Neural cell (in vitro differentiated cells): ENCODE results near the gene SULT4A1. TPM values are rescaled to one million over a fixed set of nuclear protein-coding genes. Genes with fewer than 3 reads are reported as not detected.

Experiments
- H2AFZ ChIP-seq: fragments of 200-600, 300-800 bp; sonication (generic), shearing (Covaris generic); 2 replicates; pipeline ENCODE4 v1.6.0; 2014; ENCODE audit warnings: low read depth, mild to moderate bottlenecking, antibody characterized with exemption, low read length, moderate library complexity
- H3F3A ChIP-seq: fragments of 200-600 bp; shearing (Covaris generic); 2 replicates; pipeline ENCODE4 v1.6.1; 2016; ENCODE audit warnings: mild to moderate bottlenecking, moderate library complexity, mixed read lengths, antibody characterized with exemption, low read length; ENCODE audit not compliant: insufficient read depth, poor library complexity, severe bottlenecking
- H3K27ac ChIP-seq: fragments of 200-600, 300-800 bp; sonication (generic), shearing (Covaris generic); 2 replicates; pipeline ENCODE4 v1.5.1; 2014; ENCODE audit warnings: mild to moderate bottlenecking, low read length, moderate library complexity
- H3K27me3 ChIP-seq: fragments of 300-800, 200-600 bp; sonication (generic), shearing (Covaris generic); 2 replicates; pipeline ENCODE4 v1.6.0; 2014; ENCODE audit warnings: mild to moderate bottlenecking, low read depth, low read length, moderate library complexity; ENCODE audit not compliant: insufficient read depth
- H3K36me3 ChIP-seq: fragments of 300-800, 200-600 bp; sonication (generic), shearing (Covaris generic); 2 replicates; pipeline ENCODE4 v1.5.1; 2014; ENCODE audit warnings: mild to moderate bottlenecking, antibody characterized with exemption, low read length, moderate library complexity; ENCODE audit not compliant: insufficient read depth
- H3K4me2 ChIP-seq: fragments of 300-800, 200-600 bp; sonication (generic), shearing (Covaris generic); 2 replicates; pipeline ENCODE4 v1.6.0; 2014; ENCODE audit warnings: mild to moderate bottlenecking, low read length
- H3K4me3 ChIP-seq: fragments of 300-800, 200-600 bp; sonication (generic), shearing (Covaris generic); 2 replicates; pipeline ENCODE4 v1.5.1; 2014; ENCODE audit warnings: mild to moderate bottlenecking, low read length, moderate library complexity
- H3K79me2 ChIP-seq: fragments of 200-600 bp; shearing (Covaris generic); replicated peaks from 2 replicates; pipeline ENCODE4 v1.6.0; 2014; ENCODE audit warnings: mild to moderate bottlenecking, low read length, moderate library complexity; ENCODE audit not compliant: insufficient read depth
- H3K9ac ChIP-seq: fragments of 300-800, 200-600 bp; sonication (generic), shearing (Covaris generic); 2 replicates; pipeline ENCODE4 v1.6.1; 2016; ENCODE audit warnings: mild to moderate bottlenecking, low read length, mixed read lengths
- H3K9me2 ChIP-seq: fragments of 200-600 bp; shearing (Covaris generic); 2 replicates; pipeline ENCODE4 v1.6.1; 2016; ENCODE audit warnings: mild to moderate bottlenecking, low read length, mixed read lengths; ENCODE audit not compliant: insufficient read depth
- H3K9me3 ChIP-seq: fragments of 200-600, 300-800 bp; sonication (generic), shearing (Covaris generic); 2 replicates; pipeline ENCODE4 v1.6.1; 2016; ENCODE audit warnings: mild to moderate bottlenecking, mixed run types, low read length, moderate library complexity, mixed read lengths
- H4K20me1 ChIP-seq: fragments of 200-600 bp; shearing (Covaris generic); 2 replicates; pipeline ENCODE4 v1.6.1; 2016; ENCODE audit warnings: mild to moderate bottlenecking, mixed run types; ENCODE audit not compliant: insufficient read depth
- EP300 ChIP-seq: fragments of 450-650 bp; conservative IDR thresholded peaks from 2 replicates; pipeline ENCODE4 v1.6.1; 2014; ENCODE audit warnings: antibody characterized with exemption, mild to moderate bottlenecking, moderate library complexity; ENCODE audit not compliant: poor library complexity, severe bottlenecking
- EZH2 ChIP-seq: fragments of 200-600, 300-800 bp; shearing (Covaris generic), sonication (generic); IDR thresholded peaks from 2 replicates; pipeline ENCODE4 v1.6.1; 2014; ENCODE audit warnings: antibody characterized with exemption, low read length, borderline replicate concordance, mild to moderate bottlenecking; ENCODE audit not compliant: insufficient read depth, poor library complexity, severe bottlenecking
- MXI1 ChIP-seq: fragments of 450-650 bp; conservative IDR thresholded peaks from 2 replicates; pipeline ENCODE4 v1.6.1; 2014; ENCODE audit warnings: antibody characterized with exemption, mild to moderate bottlenecking; ENCODE audit not compliant: poor library complexity, severe bottlenecking
- POLR2AphosphoS5 ChIP-seq: IDR thresholded peaks from 2 replicates; pipeline ENCODE4 v1.6.1; 2012
- RAD21 ChIP-seq: fragments of 450-650 bp; conservative IDR thresholded peaks from 2 replicates; pipeline ENCODE4 v1.6.1; 2014; ENCODE audit warnings: antibody characterized with exemption, mild to moderate bottlenecking, moderate library complexity
- SMC3 ChIP-seq: fragments of 450-650 bp; conservative IDR thresholded peaks from 2 replicates; pipeline ENCODE4 v1.6.1; 2014; ENCODE audit warnings: antibody characterized with exemption, mild to moderate bottlenecking, moderate library complexity; ENCODE audit not compliant: poor library complexity
- TAF1 ChIP-seq: IDR thresholded peaks from 2 replicates; pipeline ENCODE4 v1.6.1; 2012; ENCODE audit warnings: low read depth
- polyA plus RNA-seq: library from polyadenylated mRNA; depleted of rRNA; stranded (reverse); fragments of >200 nt; gene quantifications from 2 replicates; pipeline ENCODE4 v1.2.3, GENCODE V29; 2014
- TF ChIP-seq, protein P1 (sequence below): fragments of 450-650 bp; IDR thresholded peaks from 2 replicates; pipeline ENCODE4 v1.5.1; 2014; ENCODE audit warnings: antibody characterized with exemption, mild to moderate bottlenecking, moderate library complexity; ENCODE audit not compliant: poor library complexity, severe bottlenecking
- TF ChIP-seq, protein P2 (sequence below): IDR thresholded peaks from 2 replicates; pipeline ENCODE4 v1.6.1; 2012; ENCODE audit warnings: borderline replicate concordance

SULT4A1 gene
- polyA plus RNA-seq, 1 donor from 2014 or later = 182 TPM

DNA sequence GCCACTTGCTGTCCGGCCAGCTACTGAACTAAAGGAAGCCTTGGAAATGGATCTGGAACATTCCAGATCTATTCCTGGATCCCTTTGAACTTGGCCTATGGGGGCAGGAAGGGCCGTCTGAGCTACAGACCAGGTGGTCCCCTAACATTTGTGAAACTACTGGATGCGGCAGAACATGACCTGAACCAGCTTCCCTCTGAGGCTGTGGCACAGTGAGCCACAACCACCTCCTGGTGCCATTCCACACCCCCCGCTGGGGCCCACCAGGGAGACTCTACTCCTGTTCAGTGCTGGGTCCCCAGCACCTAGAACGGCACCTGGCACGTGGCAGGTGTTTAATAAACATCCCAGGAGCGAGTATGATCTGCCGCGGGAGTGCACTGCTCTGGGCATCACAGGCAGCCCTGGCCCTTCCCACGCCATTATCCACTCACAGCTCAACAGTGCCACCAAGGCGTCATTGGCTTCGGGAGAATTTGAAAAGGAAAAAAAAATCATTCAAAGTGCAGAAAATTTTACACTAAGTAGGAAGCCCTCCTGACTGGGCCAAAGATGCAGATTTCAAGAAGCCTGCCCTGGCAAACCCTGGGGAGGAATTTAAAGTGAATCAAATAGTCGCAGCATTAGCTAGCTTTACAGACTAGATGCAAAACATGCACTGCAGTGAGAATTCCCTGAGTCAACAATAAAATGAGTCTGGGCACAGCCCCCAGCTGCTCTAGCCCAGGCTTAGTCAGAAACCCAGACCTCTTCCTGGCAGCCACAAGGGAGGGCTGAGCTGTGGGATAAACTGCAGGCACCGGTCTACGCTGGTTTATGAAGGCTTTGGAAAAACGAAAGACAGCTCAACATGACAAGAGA is 35.9 kb downstream of the SULT4A1 start:
- Histone ChIP-seq H3K36me3 (no peaks in the 10 kb centered on the region), H3K4me2 (no peak overlapping the region), H3F3A (no peaks in the 10 kb centered on the region), H3K4me3 (no peak overlapping the region), H4K20me1 (no peaks in the 10 kb centered on the region), H3K27me3 (no peaks in the 10 kb centered on the region), H3K27ac (no peak overlapping the region), H3K9me3 (no peaks in the 10 kb centered on the region), H3K9ac (no peak overlapping the region), H3K9me2 (no peaks in the 10 kb centered on the region), H2AFZ (no peak overlapping the region), H3K79me2 (no peaks in the 10 kb centered on the region)
- TF ChIP-seq POLR2AphosphoS5 = no peak
- TF ChIP-seq RAD21 = peak; percentile 22
- TF ChIP-seq EZH2 = no peak

DNA sequence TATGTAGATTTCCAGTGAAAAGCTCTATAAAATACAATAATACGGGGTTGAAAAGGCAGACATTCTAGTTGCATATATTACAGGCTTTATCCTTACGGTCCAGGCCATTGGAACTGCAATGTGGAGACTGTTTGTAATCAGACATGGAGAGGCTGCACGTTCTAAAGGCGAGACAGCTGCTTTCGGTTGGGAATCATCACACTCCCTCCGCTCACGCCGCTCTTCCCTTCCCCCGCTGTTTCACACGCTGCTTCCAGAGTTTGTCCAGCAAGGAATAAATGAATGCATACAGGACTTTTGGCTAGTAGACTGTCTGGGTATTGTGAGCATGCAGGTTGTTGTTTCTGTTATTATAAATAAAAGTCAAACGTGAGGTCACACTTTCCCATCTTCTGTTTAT is 36.7 kb downstream of the SULT4A1 start:
- Histone ChIP-seq H3K4me3 (no peak overlapping the region), H3K36me3 (no peaks in the 10 kb centered on the region), H2AFZ (no peak overlapping the region), H3K9me3 (no peaks in the 10 kb centered on the region), H3K79me2 (no peaks in the 10 kb centered on the region), H3K27me3 (no peaks in the 10 kb centered on the region), H3K27ac (no peak overlapping the region), H3K9ac (no peak overlapping the region), H3K9me2 (no peaks in the 10 kb centered on the region), H3K4me2 (no peak overlapping the region), H4K20me1 (no peaks in the 10 kb centered on the region), H3F3A (no peaks in the 10 kb centered on the region)
- TF ChIP-seq SMC3 (no peak), TAF1 (no peak), EZH2 (no peak), MXI1 (no peak), EP300 (no peak), POLR2AphosphoS5 (no peak), RAD21 (no peak)
- TF ChIP-seq, protein P1, sequence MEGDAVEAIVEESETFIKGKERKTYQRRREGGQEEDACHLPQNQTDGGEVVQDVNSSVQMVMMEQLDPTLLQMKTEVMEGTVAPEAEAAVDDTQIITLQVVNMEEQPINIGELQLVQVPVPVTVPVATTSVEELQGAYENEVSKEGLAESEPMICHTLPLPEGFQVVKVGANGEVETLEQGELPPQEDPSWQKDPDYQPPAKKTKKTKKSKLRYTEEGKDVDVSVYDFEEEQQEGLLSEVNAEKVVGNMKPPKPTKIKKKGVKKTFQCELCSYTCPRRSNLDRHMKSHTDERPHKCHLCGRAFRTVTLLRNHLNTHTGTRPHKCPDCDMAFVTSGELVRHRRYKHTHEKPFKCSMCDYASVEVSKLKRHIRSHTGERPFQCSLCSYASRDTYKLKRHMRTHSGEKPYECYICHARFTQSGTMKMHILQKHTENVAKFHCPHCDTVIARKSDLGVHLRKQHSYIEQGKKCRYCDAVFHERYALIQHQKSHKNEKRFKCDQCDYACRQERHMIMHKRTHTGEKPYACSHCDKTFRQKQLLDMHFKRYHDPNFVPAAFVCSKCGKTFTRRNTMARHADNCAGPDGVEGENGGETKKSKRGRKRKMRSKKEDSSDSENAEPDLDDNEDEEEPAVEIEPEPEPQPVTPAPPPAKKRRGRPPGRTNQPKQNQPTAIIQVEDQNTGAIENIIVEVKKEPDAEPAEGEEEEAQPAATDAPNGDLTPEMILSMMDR = no peak
- TF ChIP-seq, protein P2, sequence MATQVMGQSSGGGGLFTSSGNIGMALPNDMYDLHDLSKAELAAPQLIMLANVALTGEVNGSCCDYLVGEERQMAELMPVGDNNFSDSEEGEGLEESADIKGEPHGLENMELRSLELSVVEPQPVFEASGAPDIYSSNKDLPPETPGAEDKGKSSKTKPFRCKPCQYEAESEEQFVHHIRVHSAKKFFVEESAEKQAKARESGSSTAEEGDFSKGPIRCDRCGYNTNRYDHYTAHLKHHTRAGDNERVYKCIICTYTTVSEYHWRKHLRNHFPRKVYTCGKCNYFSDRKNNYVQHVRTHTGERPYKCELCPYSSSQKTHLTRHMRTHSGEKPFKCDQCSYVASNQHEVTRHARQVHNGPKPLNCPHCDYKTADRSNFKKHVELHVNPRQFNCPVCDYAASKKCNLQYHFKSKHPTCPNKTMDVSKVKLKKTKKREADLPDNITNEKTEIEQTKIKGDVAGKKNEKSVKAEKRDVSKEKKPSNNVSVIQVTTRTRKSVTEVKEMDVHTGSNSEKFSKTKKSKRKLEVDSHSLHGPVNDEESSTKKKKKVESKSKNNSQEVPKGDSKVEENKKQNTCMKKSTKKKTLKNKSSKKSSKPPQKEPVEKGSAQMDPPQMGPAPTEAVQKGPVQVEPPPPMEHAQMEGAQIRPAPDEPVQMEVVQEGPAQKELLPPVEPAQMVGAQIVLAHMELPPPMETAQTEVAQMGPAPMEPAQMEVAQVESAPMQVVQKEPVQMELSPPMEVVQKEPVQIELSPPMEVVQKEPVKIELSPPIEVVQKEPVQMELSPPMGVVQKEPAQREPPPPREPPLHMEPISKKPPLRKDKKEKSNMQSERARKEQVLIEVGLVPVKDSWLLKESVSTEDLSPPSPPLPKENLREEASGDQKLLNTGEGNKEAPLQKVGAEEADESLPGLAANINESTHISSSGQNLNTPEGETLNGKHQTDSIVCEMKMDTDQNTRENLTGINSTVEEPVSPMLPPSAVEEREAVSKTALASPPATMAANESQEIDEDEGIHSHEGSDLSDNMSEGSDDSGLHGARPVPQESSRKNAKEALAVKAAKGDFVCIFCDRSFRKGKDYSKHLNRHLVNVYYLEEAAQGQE = no peak
